Endodermal cell (in vitro differentiated cells): ENCODE results near the gene MGAT4A. TPM values are rescaled to one million over a fixed set of nuclear protein-coding genes. Genes with fewer than 3 reads are reported as not detected.

Experiments used
- DNase-seq: peaks from one replicate; pipeline ENCODE4 v3.0.0-alpha.2; 2017
- H3K27ac ChIP-seq: 2 replicates; pipeline ENCODE4 v1.5.1; 2013; ENCODE audit warnings: mild to moderate bottlenecking, low read depth, low read length, moderate library complexity
- H3K27me3 ChIP-seq: 2 replicates; pipeline ENCODE4 v1.6.1; 2013; ENCODE audit warnings: mild to moderate bottlenecking, low read length, moderate library complexity; ENCODE audit not compliant: insufficient read depth, control insufficient read depth, poor library complexity, severe bottlenecking
- H3K36me3 ChIP-seq: 2 replicates; pipeline ENCODE4 v1.7.0; 2013; ENCODE audit warnings: mild to moderate bottlenecking, low read length, moderate library complexity; ENCODE audit not compliant: control insufficient read depth, insufficient read depth
- H3K4me1 ChIP-seq: one replicate; pipeline ENCODE4 v1.7.0; 2013; ENCODE audit warnings: low read length; ENCODE audit not compliant: control insufficient read depth, insufficient read depth
- H3K4me3 ChIP-seq: 2 replicates; pipeline ENCODE4 v1.5.1; 2013; ENCODE audit warnings: mild to moderate bottlenecking, low read length, moderate library complexity
- H3K9ac ChIP-seq: 2 replicates; pipeline ENCODE4 v1.6.1; 2013; ENCODE audit warnings: mild to moderate bottlenecking, low read length, moderate library complexity; ENCODE audit not compliant: poor library complexity, severe bottlenecking; ENCODE audit errors: extremely low read depth
- H3K9me3 ChIP-seq: 2 replicates; pipeline ENCODE4 v1.6.1; 2013; ENCODE audit warnings: mild to moderate bottlenecking, low read length, moderate library complexity; ENCODE audit not compliant: control insufficient read depth
- H3K27ac Mint-ChIP-seq: 2 replicates; pipeline ENCODE4 v1.8.0; 2020; ENCODE audit warnings: mixed read lengths
- H3K27me3 Mint-ChIP-seq: 2 replicates; pipeline ENCODE4 v1.8.0; 2021; ENCODE audit warnings: mild to moderate bottlenecking, mixed read lengths; ENCODE audit not compliant: insufficient read depth
- H3K36me3 Mint-ChIP-seq: 2 replicates; pipeline ENCODE4 v1.8.0; 2020; ENCODE audit warnings: low read depth, mixed read lengths
- H3K4me1 Mint-ChIP-seq: 2 replicates; pipeline ENCODE4 v1.8.0; 2020; ENCODE audit warnings: mixed read lengths
- H3K4me3 Mint-ChIP-seq: 2 replicates; pipeline ENCODE4 v1.8.0; 2020; ENCODE audit warnings: mild to moderate bottlenecking, moderate library complexity, mixed read lengths
- H3K9me3 Mint-ChIP-seq: 2 replicates; pipeline ENCODE4 v1.8.0; 2020; ENCODE audit warnings: mild to moderate bottlenecking, mixed read lengths
- CTCF ChIP-seq: fragments of 200-600 bp; sonication (generic); conservative IDR thresholded peaks from 2 replicates; pipeline ENCODE4 v1.5.0; 2021; ENCODE audit warnings: antibody characterized with exemption, mild to moderate bottlenecking
- WGBS, 2 experiments: methylation state at CpG; one replicate each; pipeline versions ENCODE4 v1.1.5 to v1.1.7; 2013; ENCODE audit warnings: missing lambda C conversion rate in 2 of 2, mixed read lengths in 1 of 2; ENCODE audit not compliant: insufficient coverage in 1 of 2, insufficient read length in 1 of 2; 5-methylcytosine and 5-hydroxymethylcytosine counted together
- total RNA-seq, 2 donors: library from RNA; stranded (reverse); fragmentation: NEBNext Ultra II Directional in 1 of 2; extraction: Animal tissue kit (Norgen Biotek cat#: 25700) in 1 of 2; gene quantifications; 2 replicates in 1 of 2; 3 replicates in 1 of 2; pipeline ENCODE4 v1.2.1, GENCODE V29; 2021

Gene MGAT4A
- total RNA-seq, 2 donors from 2014 or later: 8.2 to 11.1 TPM

- no peak overlapping the region for H3K9ac ChIP-seq
- Mint-ChIP-seq H3K27ac (no peak overlapping the region), H3K27me3 (no peaks in the 10 kb centered on the region), H3K36me3 (no peaks in the 10 kb centered on the region), H3K4me3 (no peak overlapping the region), H3K4me1 (no peaks in the 10 kb centered on the region), H3K9me3 (peaks cover 2% of the 10 kb centered on the region)
- no peaks in the 10 kb centered on the region for H3K9me3 ChIP-seq
- no peaks in the 10 kb centered on the region for H3K27me3 ChIP-seq
- H3K27ac ChIP-seq: no peak overlapping the region
- no peak overlapping the region for H3K4me3 ChIP-seq
- no peak for DNase-seq
- WGBS, 2 experiments: 91 to 100% methylated on average over 5 to 13 of the region's 14 CpGs
- no peaks in the 10 kb centered on the region for H3K4me1 ChIP-seq
- no peaks in the 10 kb centered on the region for H3K36me3 ChIP-seq
- TF ChIP-seq CTCF: no peak
Measured at GRCh38 chr2:98685930-98686887, 44.7 kb downstream of the MGAT4A start.

- no peaks in the 10 kb centered on the region for H3K27me3 ChIP-seq
- Mint-ChIP-seq H3K27me3 (no peaks in the 10 kb centered on the region), H3K36me3 (no peaks in the 10 kb centered on the region), H3K9me3 (peaks cover 8% of the 10 kb centered on the region), H3K4me3 (no peak overlapping the region), H3K4me1 (no peaks in the 10 kb centered on the region), H3K27ac (no peak overlapping the region)
- no peak for TF ChIP-seq CTCF
- H3K4me1 ChIP-seq: no peaks in the 10 kb centered on the region
- no peak overlapping the region for H3K4me3 ChIP-seq
- no peaks in the 10 kb centered on the region for H3K9me3 ChIP-seq
- H3K36me3 ChIP-seq: no peaks in the 10 kb centered on the region
- no peak overlapping the region for H3K27ac ChIP-seq
- DNase-seq: no peak
- no peak overlapping the region for H3K9ac ChIP-seq
- WGBS, 2 experiments: 85 to 92% methylated on average over 4 to 5 of the region's 5 CpGs
Measured at GRCh38 chr2:98683728-98684127, 47.2 kb downstream of the MGAT4A start.

GRCh38 chr2:98676742-98677141 lies 54.2 kb downstream of the MGAT4A start:
- no peaks in the 10 kb centered on the region for H3K36me3 ChIP-seq
- no peak overlapping the region for H3K9ac ChIP-seq
- H3K4me1 Mint-ChIP-seq: no peaks in the 10 kb centered on the region
- H3K4me3 Mint-ChIP-seq: no peak overlapping the region
- no peak overlapping the region for H3K27ac ChIP-seq
- no peak overlapping the region for H3K4me3 ChIP-seq
- TF ChIP-seq CTCF: no peak
- no peak for DNase-seq
- H3K4me1 ChIP-seq: no peaks in the 10 kb centered on the region
- H3K27me3 Mint-ChIP-seq: no peaks in the 10 kb centered on the region
- H3K9me3 Mint-ChIP-seq: peaks cover 21% of the 10 kb centered on the region
- no peak overlapping the region for H3K27ac Mint-ChIP-seq
- peaks cover 16% of the 10 kb centered on the region for H3K9me3 ChIP-seq
- no peaks in the 10 kb centered on the region for H3K27me3 ChIP-seq
- 95 to 96% methylated on average over 2 to 3 of the region's 3 CpGs for WGBS, 2 experiments
- peaks cover 6% of the 10 kb centered on the region for H3K36me3 Mint-ChIP-seq
